ENCODE results near the gene NPAS3. TPM values are rescaled to one million over a fixed set of nuclear protein-coding genes. Genes with fewer than 3 reads are reported as not detected.

Gene NPAS3
- total and polyA plus RNA-seq, 2 of the 8 experiments (the other 6 are each of a cell fraction or from before 2014, with no cell fraction given): 0.11 to 0.60 TPM

GRCh38 chr14:33592297-33592696 lies 653.6 kb downstream of the NPAS3 start:
- no peaks in the 10 kb centered on the region for H4K20me1 ChIP-seq (replicated peaks in 1 of 2; ENCODE audit: control insufficient read depth in 1 of 2, insufficient read depth in 2 of 2, low read length in 2 of 2)
- no peaks in the 10 kb centered on the region for H3K23me2 ChIP-seq (ENCODE audit: low read depth, low read length)
- WGBS, 2 experiments (ENCODE audit: extremely low coverage in 1 of 2, insufficient coverage in 1 of 2, insufficient read length in 1 of 2, insufficient replicate concordance in 2 of 2, low coverage in 1 of 2, low lambda C conversion rate in 2 of 2, missing lambda C conversion rate in 1 of 2): 88% methylated on average over 2 of the region's 2 CpGs; no CpG with 5 or more reads in 1 of the 2 experiments
- no peak overlapping the region for H2AFZ ChIP-seq (ENCODE audit: low read length)
- H4K8ac ChIP-seq (ENCODE audit: extremely low read depth, insufficient read depth, low read length): no peak overlapping the region
- no peak overlapping the region for H2BK12ac ChIP-seq (ENCODE audit: low read depth, low read length)
- ChIA-PET CTCF (ENCODE audit: partially characterized antibody) (interaction anchor here (0.7 kb wide), 1 partner anchor 21 kb away, joined by 3 read pairs; no protein-coding TSS in a partner anchor), POLR2A (ENCODE audit: partially characterized antibody) (no interaction called here)
- H2BK15ac ChIP-seq (ENCODE audit: low read length): no peak overlapping the region
- no peaks in the 10 kb centered on the region for H3K27me3 ChIP-seq (replicated peaks in 1 of 4; ENCODE audit: control insufficient read depth in 3 of 4, extremely low read depth in 1 of 4, insufficient read depth in 3 of 4, low read length in 3 of 4)
- H3K9me3 ChIP-seq (ENCODE audit: insufficient read depth in 2 of 2, low read depth in 1 of 2, low read length in 1 of 2): no peaks in the 10 kb centered on the region
- no peak for DNase-seq (ENCODE audit: low read depth in 1 of 2, low spot score in 2 of 2)
- FAIRE-seq: no peak
- H4K5ac ChIP-seq (ENCODE audit: insufficient read length, low read depth, low read length): no peak overlapping the region
- no peak overlapping the region for H3K56ac ChIP-seq (replicated peaks; ENCODE audit: insufficient read length, low read depth, low read length)
- H3K27ac ChIP-seq (ENCODE audit: low read depth, low read length): no peak overlapping the region
- H2BK120ac ChIP-seq (replicated peaks; ENCODE audit: low read depth, low read length): no peak overlapping the region
- H2BK5ac ChIP-seq (ENCODE audit: low read depth, low read length): no peak overlapping the region
- H3K18ac ChIP-seq (ENCODE audit: extremely low read depth, low read length): no peak overlapping the region
- no peaks in the 10 kb centered on the region for H3K79me1 ChIP-seq (ENCODE audit: low read depth, low read length)
- no peaks in the 10 kb centered on the region for H3K79me2 ChIP-seq (ENCODE audit: control insufficient read depth in 1 of 2, insufficient read depth in 2 of 2, low read length in 2 of 2)
- no peak overlapping the region for H2BK20ac ChIP-seq (ENCODE audit: low read length)
- no peak overlapping the region for H3K4me3 ChIP-seq (ENCODE audit: extremely low read depth in 1 of 4, insufficient read depth in 2 of 4, low read depth in 3 of 4, low read length in 4 of 4)
- H3K4me2 ChIP-seq (ENCODE audit: insufficient read depth in 1 of 2, low read depth in 2 of 2, low read length in 2 of 2): no peak overlapping the region
- H3K23ac ChIP-seq (ENCODE audit: insufficient read length): no peak overlapping the region
- H4K91ac ChIP-seq (replicated peaks; ENCODE audit: insufficient read length, low read length): no peak overlapping the region
- no peaks in the 10 kb centered on the region; a peak in 1 of 7 replicates for H3K4me1 ChIP-seq (replicated peaks in 1 of 4; ENCODE audit: control insufficient read depth in 3 of 4, insufficient read depth in 4 of 4, low read length in 3 of 4)
- no peak overlapping the region for H3K9ac ChIP-seq (replicated peaks in 1 of 4; ENCODE audit: extremely low read depth in 1 of 4, low read depth in 3 of 4, low read length in 3 of 4)
- no peak overlapping the region for H2AK5ac ChIP-seq (ENCODE audit: low read depth, low read length)
- no peak for TF ChIP-seq SP4 (IDR thresholded peaks at IDR 0.05; ENCODE audit: low read length)
- no peak for TF ChIP-seq CHD1 (IDR thresholded peaks at IDR 0.05; ENCODE audit: low read depth, low read length)
- no peak for TF ChIP-seq HDAC2 (IDR thresholded peaks at IDR 0.05; ENCODE audit: borderline replicate concordance in 1 of 2, low read depth in 2 of 2, low read length in 2 of 2)
- TF ChIP-seq TAF1 (IDR thresholded peaks at IDR 0.05; ENCODE audit: low read depth, low read length): no peak
- no peak for TF ChIP-seq PHF8 (conservative IDR thresholded peaks at IDR 0.05; ENCODE audit: low read depth, low read length)
- TF ChIP-seq RAD21 (IDR thresholded peaks at IDR 0.05 in 1 of 2, conservative IDR thresholded peaks at IDR 0.05 in 1 of 2; ENCODE audit: low read depth in 2 of 2, low read length in 2 of 2): no peak
- no peak overlapping the region for H3K4ac ChIP-seq (replicated peaks; ENCODE audit: insufficient read length, low read depth, low read length)
- H3K14ac ChIP-seq (ENCODE audit: insufficient read length): no peak overlapping the region
- H3K36me3 ChIP-seq (ENCODE audit: control insufficient read depth in 2 of 4, insufficient read depth in 4 of 4, low read length in 3 of 4): no peaks in the 10 kb centered on the region

All from H1 (cell line).